HG03575 (cell line): ENCODE data around the gene ZBTB8B.
"Not testable (repeated sequence)": the region's sequence is repeated elsewhere in the genome, so short reads cannot be mapped to it uniquely, and the experiment has no call there.

Experiments used
- ATAC-seq: cut with Tn5 transposase; IDR thresholded peaks from one replicate; pipeline ENCODE4 v1.9.1; 2021; ENCODE audit not compliant: unreplicated experiment, insufficient number of reproducible peaks, low FRiP score; ENCODE audit errors: extremely low read depth

Gene ZBTB8B

GRCh38 chr1:32464716-32465577, at the start of gene ZBTB8B:
ZBTB8B (plus strand) TSS chr1:32465072; CDS start chr1:32470625, 5,553 bp downstream.
- no peak for ATAC-seq

- ATAC-seq: no peak
Observed at GRCh38 chr1:32421775-32422174, 43.1 kb upstream of the ZBTB8B start.

DNA sequence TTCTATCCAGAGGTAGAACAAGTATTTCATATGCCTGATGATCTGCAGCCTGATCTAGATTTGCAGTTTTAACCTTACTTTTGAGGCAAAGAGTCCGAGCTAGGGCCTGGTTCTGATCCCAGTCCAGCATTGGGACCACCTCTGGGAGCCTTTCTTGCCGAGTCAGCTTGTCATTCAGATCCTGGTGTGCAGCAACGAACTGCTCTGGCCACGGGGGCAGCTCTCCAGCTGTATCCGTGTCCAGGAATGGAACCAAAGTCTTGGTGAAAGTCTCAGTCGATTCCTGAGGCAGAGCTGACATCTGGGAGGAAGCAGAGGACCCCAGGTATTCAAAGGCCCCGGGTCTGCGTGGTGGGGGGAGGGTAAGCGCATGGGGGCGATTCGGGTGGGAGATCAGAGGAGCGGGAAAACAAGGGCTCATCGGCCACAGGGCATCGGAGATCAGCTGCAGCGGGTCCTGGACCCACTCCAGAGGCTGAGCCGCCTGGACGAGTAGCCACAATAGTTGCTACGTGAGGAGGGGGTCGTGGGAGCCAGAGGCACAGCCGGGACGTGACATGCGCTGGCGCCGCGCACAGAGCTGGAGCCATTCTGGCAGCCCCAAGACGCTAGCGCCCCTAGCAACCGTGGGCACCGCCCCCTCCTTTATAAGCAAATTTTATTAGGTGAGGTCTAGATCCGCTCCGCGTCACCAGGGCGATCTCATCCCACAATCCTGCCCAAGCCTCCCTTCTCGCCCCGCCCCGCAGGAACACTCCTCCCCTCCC, 38.2 kb upstream of the ZBTB8B start:
- no peak for ATAC-seq

- ATAC-seq: no peak
Observed at GRCh38 chr1:32427264-32427963, 37.5 kb upstream of the ZBTB8B start.

DNA sequence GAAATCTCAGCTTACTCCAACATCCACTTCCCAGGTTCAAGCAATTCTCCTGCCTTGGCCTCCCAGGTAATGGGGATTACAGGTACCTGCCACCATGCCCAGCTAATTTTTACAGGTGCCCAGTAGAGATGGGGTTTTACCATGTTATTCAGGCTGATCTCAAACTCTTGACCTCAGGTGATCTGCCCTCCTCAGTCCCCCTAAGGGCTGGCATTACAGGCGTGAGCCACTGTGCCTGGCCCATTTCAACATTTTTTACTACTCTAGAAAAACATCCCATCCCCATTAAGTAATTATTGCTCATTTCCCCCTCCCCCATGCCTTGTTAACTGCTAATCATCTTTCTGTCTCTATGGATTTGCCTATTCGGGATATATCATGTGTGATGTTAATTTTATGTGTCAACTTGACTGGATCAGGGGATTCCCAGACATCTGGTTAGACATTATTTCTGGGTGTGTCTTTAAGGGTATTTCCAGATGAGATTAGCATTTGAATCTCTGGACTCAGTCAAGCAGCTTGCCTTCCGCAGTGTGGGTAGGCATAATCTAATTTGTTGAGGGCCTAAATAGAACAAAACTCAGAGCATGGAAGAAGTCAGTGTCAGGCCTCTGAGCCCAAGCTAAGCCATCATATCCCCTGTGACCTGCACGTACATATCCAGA, 33.0 kb upstream of the ZBTB8B start:
- ATAC-seq: no peak

DNA sequence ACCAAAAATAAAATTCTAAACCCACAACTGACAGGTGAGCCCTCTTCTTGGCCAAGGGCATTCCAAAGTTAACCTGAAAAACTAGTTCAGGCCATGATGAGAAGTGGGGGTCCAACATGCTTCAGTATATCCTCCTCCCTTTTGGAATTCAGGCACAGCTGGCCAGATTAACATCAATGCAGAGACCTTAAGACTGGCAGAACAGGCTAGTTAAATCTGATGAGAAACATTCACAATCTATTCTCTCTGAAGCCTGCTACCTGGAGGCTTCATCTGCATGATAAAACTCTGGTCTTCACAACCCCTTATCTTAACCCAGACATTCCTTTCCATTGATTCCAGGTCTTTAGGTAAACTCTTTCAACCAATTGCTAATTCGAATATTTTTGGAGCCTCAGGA, 26.7 kb upstream of the ZBTB8B start:
- no peak for ATAC-seq

- ATAC-seq: not testable (repeated sequence)
Observed at GRCh38 chr1:32438777-32439176, 26.1 kb upstream of the ZBTB8B start.

DNA sequence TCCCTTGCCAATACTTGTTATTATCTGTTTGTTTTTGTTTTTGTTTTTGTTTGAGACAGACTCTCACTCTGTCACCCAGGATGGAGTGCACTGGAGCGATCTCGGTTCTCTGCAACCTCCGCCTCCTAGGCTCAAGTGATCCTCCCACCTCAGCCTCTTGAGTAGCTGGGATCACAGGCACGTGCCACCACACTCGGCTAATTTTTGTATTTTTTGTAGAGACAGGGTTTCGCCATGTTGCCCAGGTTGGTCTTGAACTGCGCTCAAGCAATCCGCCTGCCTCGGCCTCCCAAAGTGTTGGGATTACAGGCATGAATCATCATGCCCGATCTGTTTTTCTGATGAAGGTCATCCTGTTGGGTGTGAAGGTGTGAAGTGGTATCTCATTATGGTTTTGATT, 23.4 kb upstream of the ZBTB8B start:
- ATAC-seq: not testable (repeated sequence)

GRCh38 chr1:32447469-32448185, 17.2 kb upstream of the ZBTB8B start:
- no peak for ATAC-seq

DNA sequence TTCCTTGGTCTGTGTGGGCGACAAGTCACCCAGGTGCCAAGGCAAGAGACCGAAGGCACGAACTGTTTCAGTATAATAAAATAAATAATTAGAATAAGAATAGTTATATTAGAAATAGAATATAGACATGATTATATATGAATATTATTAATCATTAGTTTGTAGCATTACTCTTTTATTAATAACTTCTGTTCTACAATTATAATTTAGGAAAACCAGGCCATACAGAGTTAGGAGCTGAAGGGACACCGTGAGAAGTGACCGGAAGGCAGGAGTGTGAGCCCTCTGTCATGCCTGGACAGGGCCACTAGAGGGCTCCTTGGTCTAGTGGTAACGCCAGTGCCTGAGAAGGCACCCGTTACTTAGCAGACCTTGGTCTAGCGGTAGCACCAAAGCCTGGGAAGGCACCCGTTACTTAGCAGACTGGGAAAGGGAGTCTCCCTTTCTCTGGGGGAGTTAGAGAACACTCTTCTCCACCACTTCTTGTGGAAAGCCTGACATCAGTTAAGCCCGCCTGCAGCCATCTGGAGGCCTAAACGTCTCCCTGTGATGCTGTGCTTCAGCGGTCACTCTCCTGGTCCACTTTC, 16.6 kb upstream of the ZBTB8B start:
- not testable (repeated sequence) for ATAC-seq

DNA sequence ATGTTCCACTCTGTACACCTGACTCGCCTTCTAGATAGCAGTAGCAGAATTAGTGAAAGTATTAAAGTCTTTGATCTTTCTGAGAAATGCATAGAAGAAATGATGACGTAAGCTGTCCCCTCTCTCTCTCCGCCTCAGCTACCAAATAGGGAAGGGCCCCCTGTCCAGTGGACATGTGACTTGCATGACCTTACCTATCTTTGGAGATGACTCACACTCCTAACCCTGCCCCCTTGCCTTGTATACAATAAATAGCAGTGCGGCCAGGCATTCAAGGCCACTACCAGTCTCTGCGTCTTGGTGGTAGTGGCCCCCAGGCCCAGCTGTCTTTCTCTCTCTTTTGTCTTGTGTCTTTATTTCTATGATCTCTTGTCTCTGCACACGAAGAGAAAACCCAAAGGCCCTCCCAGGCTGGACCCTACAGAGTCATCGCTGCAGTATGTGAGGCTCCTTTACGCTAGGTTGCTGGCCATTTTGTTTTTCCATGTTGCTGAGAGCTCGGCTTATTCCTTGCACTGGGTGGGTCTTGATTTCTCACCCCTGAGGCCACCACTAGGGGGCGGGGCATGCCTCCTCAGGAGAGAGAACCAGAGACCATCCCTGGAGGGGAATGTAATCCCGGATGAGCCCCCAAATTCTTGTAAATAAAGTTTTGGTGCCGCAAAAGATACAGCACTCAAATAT, 16.0 kb upstream of the ZBTB8B start:
- ATAC-seq: no peak

- ATAC-seq: not testable (repeated sequence)
Observed at GRCh38 chr1:32449457-32449831, 15.4 kb upstream of the ZBTB8B start.

DNA sequence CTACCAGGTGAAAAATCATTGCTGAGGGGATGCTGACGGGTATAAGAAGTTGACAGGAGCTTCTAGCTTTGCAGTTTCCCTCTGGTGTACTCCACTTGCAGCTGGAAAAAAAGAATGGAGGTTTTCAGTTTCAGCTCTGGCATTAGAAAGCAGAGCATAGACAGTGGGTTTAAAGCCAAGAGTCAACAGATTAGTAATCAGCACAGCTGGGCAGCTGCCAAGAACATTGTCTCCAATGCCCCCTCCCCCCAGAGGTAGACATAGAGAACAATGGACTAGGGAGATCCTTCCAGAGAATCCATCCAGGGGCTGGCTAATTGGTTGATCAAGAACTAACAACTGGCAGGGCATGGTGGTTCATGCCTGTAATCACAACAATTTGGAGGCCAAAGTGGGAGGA, 10.1 kb upstream of the ZBTB8B start:
- ATAC-seq: no peak

GRCh38 chr1:32455958-32456357, 8.9 kb upstream of the ZBTB8B start:
- no peak for ATAC-seq

DNA sequence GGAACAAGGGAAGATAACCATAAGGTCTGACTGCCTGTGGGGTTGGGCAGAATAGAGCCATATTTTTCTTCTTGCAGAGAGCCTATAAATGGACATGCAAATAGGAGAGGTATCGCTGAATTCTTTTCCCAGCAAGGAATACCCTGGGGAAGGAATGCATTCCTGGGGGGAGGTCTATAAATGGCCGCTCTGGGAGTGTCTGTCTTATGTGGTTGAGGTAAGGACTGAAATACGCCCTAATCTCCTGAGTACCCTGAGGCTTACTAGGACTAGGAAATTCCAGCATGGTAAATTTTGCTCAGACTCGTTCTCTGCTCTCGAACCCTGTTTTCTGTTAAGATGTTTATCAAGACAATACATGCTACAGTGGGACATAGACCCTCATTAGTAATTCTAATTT, 6.1 kb upstream of the ZBTB8B start:
- not testable (repeated sequence) for ATAC-seq

DNA sequence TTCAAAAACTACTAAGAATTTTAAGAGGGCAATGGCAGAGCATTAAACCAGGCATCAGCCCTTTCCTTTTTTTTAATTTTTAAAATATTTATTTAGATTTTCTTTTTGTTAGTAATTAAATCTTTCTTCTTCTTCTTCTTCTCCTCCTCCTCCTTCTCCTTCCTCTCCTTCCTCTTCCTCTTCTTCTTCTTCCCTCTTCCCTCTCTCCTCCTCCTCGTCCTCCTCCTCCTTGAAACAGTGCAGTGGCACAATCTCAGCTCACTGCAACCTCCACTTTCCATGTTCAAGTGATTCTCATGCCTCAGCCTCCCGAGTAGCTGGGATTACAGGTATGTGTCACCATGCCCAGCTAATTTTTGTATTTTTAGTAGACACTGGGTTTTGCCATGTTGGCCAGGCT, 1.9 kb upstream of the ZBTB8B start:
- not testable (repeated sequence) for ATAC-seq

DNA sequence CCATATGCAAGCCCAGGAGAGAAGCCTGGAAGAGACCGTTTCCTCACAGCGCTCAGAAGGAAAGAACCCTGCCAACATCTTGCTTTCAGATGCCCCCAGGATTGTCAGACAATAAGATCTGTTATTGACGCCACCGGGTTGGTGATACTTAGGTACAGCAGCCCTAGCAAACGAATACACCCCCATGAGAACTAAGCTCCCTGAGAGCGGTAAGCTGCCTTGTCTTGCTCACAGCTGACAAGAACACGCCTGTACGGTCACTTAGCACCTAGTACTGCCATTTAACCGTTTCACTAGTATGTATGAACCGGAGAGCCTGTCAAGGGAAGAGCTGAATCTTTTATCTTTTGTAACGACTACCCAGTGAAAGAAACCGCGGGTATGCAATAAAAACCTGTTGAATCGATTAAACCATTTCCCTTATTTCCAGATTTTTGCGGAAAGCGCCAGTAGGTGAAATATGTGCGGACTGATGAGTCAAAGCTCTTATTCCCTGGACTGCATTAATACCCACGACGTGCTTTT, 619 bp upstream of the ZBTB8B start:
- ATAC-seq: no peak

- ATAC-seq: no peak
Observed at GRCh38 chr1:32465578-32465933, 684 bp downstream of the ZBTB8B start.
